ENCODE measurements around the gene MAP3K8. TPM values are rescaled to one million over a fixed set of nuclear protein-coding genes. Genes with fewer than 3 reads are reported as not detected.

MAP3K8 gene
- total and polyA plus RNA-seq, 4 donors, result 17.0 to 85.4 (median 69.1) TPM

- 35 to 44% methylated on average over 6 of the region's 6 CpGs for WGBS, 2 donors
Measured at GRCh38 chr10:30495687-30496086, 61.7 kb downstream of the MAP3K8 start.

GRCh38 chr10:30499816-30500215 lies 65.8 kb downstream of the MAP3K8 start:
- ATAC-seq (ENCODE audit: low FRiP score) (no peak), DNase-seq (no peak)
- Histone ChIP-seq H3K9me3 (ENCODE audit: control insufficient read depth, low read length) (no peaks in the 10 kb centered on the region), H3K27ac (ENCODE audit: low read depth in 1 of 2, low read length in 2 of 2) (no peak overlapping the region), H3K4me1 (ENCODE audit: control insufficient read depth in 1 of 2, insufficient read depth in 2 of 2, low read length in 2 of 2) (peaks cover 0 to 2% of the 10 kb centered on the region in 2 donors), H3K36me3 (ENCODE audit: control insufficient read depth in 1 of 2, insufficient read depth in 2 of 2, low read length in 1 of 2) (no peaks in the 10 kb centered on the region), H3K4me3 (ENCODE audit: low read length in 2 of 2) (no peak overlapping the region), H3K27me3 (ENCODE audit: control insufficient read depth in 1 of 2, insufficient read depth in 2 of 2, low read length in 1 of 2) (no peaks in the 10 kb centered on the region)
- intact Hi-C loops (cut with DNase I), result no loop called here
- WGBS, 2 donors, result 97 to 100% methylated on average over 1 of the region's 1 CpG

More at GRCh38 chr10:30495687-30496086, 61.7 kb downstream of the MAP3K8 start:
- ATAC-seq (ENCODE audit: low FRiP score) (no peak), DNase-seq (no peak)
- Histone ChIP-seq H3K27me3 (ENCODE audit: control insufficient read depth in 1 of 2, insufficient read depth in 2 of 2, low read length in 1 of 2) (no peaks in the 10 kb centered on the region), H3K27ac (ENCODE audit: low read depth in 1 of 2, low read length in 2 of 2) (no peak overlapping the region), H3K4me1 (ENCODE audit: control insufficient read depth in 1 of 2, insufficient read depth in 2 of 2, low read length in 2 of 2) (no peaks in the 10 kb centered on the region), H3K9me3 (ENCODE audit: control insufficient read depth, low read length) (no peaks in the 10 kb centered on the region), H3K4me3 (ENCODE audit: low read length in 2 of 2) (no peak overlapping the region), H3K36me3 (ENCODE audit: control insufficient read depth in 1 of 2, insufficient read depth in 2 of 2, low read length in 1 of 2) (no peaks in the 10 kb centered on the region)
- intact Hi-C loops (cut with DNase I), result no loop called here

GRCh38 chr10:30500534-30500933 lies 66.5 kb downstream of the MAP3K8 start:
- Histone ChIP-seq H3K4me1 (ENCODE audit: control insufficient read depth in 1 of 2, insufficient read depth in 2 of 2, low read length in 2 of 2) (peaks cover 0 to 2% of the 10 kb centered on the region in 2 donors), H3K36me3 (ENCODE audit: control insufficient read depth in 1 of 2, insufficient read depth in 2 of 2, low read length in 1 of 2) (no peaks in the 10 kb centered on the region), H3K27me3 (ENCODE audit: control insufficient read depth in 1 of 2, insufficient read depth in 2 of 2, low read length in 1 of 2) (no peaks in the 10 kb centered on the region), H3K4me3 (ENCODE audit: low read length in 2 of 2) (no peak overlapping the region), H3K9me3 (ENCODE audit: control insufficient read depth, low read length) (no peaks in the 10 kb centered on the region), H3K27ac (ENCODE audit: low read depth in 1 of 2, low read length in 2 of 2) (no peak overlapping the region)
- intact Hi-C loops (cut with DNase I), result no loop called here
- no peak for ATAC-seq (ENCODE audit: low FRiP score)
- 95 to 100% methylated on average over 2 of the region's 2 CpGs for whole genome bisulfite sequencing, 2 donors
- DNase-seq, result no peak

- Histone ChIP-seq H3K36me3 (ENCODE audit: control insufficient read depth in 1 of 2, insufficient read depth in 2 of 2, low read length in 1 of 2) (no peaks in the 10 kb centered on the region), H3K9me3 (ENCODE audit: control insufficient read depth, low read length) (no peaks in the 10 kb centered on the region), H3K27ac (ENCODE audit: low read depth in 1 of 2, low read length in 2 of 2) (no peak overlapping the region), H3K4me3 (ENCODE audit: low read length in 2 of 2) (no peak overlapping the region), H3K4me1 (ENCODE audit: control insufficient read depth in 1 of 2, insufficient read depth in 2 of 2, low read length in 2 of 2) (peaks cover 0 to 2% of the 10 kb centered on the region in 2 donors), H3K27me3 (ENCODE audit: control insufficient read depth in 1 of 2, insufficient read depth in 2 of 2, low read length in 1 of 2) (no peaks in the 10 kb centered on the region)
- no peak for ATAC-seq (ENCODE audit: low FRiP score)
- intact Hi-C loops (cut with DNase I), result no loop called here
- 67 to 79% methylated on average over 3 of the region's 3 CpGs for WGBS, 2 donors
- DNase-seq, result no peak
Measured at GRCh38 chr10:30500963-30501504, 67.0 kb downstream of the MAP3K8 start.

- intact Hi-C loops (cut with DNase I), result no loop called here
- H3K27ac ChIP-seq (ENCODE audit: low read depth in 1 of 2, low read length in 2 of 2), result no peak overlapping the region
- H3K4me3 ChIP-seq (ENCODE audit: low read length in 2 of 2), result no peak overlapping the region
- H3K27me3 ChIP-seq (ENCODE audit: control insufficient read depth in 1 of 2, insufficient read depth in 2 of 2, low read length in 1 of 2), result no peaks in the 10 kb centered on the region
- ATAC-seq (ENCODE audit: low FRiP score), result no peak
- 50 to 51% methylated on average over 11 of the region's 11 CpGs for WGBS, 2 donors
- peak in 1 of 2 donors; percentile 69 for DNase-seq
- peaks cover 0 to 2% of the 10 kb centered on the region in 2 donors for H3K4me1 ChIP-seq (ENCODE audit: control insufficient read depth in 1 of 2, insufficient read depth in 2 of 2, low read length in 2 of 2)
- H3K9me3 ChIP-seq (ENCODE audit: control insufficient read depth, low read length), result no peaks in the 10 kb centered on the region
- H3K36me3 ChIP-seq (ENCODE audit: control insufficient read depth in 1 of 2, insufficient read depth in 2 of 2, low read length in 1 of 2), result no peaks in the 10 kb centered on the region
Measured at GRCh38 chr10:30502266-30503060, 68.5 kb downstream of the MAP3K8 start.

- Histone ChIP-seq H3K4me3 (ENCODE audit: low read length in 2 of 2) (no peak overlapping the region), H3K4me1 (ENCODE audit: control insufficient read depth in 1 of 2, insufficient read depth in 2 of 2, low read length in 2 of 2) (peaks cover 0 to 2% of the 10 kb centered on the region in 2 donors), H3K9me3 (ENCODE audit: control insufficient read depth, low read length) (no peaks in the 10 kb centered on the region), H3K27ac (ENCODE audit: low read depth in 1 of 2, low read length in 2 of 2) (no peak overlapping the region), H3K27me3 (ENCODE audit: control insufficient read depth in 1 of 2, insufficient read depth in 2 of 2, low read length in 1 of 2) (no peaks in the 10 kb centered on the region), H3K36me3 (ENCODE audit: control insufficient read depth in 1 of 2, insufficient read depth in 2 of 2, low read length in 1 of 2) (no peaks in the 10 kb centered on the region)
- 92 to 93% methylated on average over 10 of the region's 10 CpGs for WGBS, 2 donors
- no peak for DNase-seq
- no peak for ATAC-seq (ENCODE audit: low FRiP score)
- intact Hi-C loops (cut with DNase I), result no loop called here
Measured at GRCh38 chr10:30503700-30504266, 69.8 kb downstream of the MAP3K8 start.

GRCh38 chr10:30505543-30506298 lies 71.7 kb downstream of the MAP3K8 start:
- Histone ChIP-seq H3K4me1 (ENCODE audit: control insufficient read depth in 1 of 2, insufficient read depth in 2 of 2, low read length in 2 of 2) (peaks cover under 1 to 2% of the 10 kb centered on the region in 2 donors), H3K27me3 (ENCODE audit: control insufficient read depth in 1 of 2, insufficient read depth in 2 of 2, low read length in 1 of 2) (no peaks in the 10 kb centered on the region), H3K9me3 (ENCODE audit: control insufficient read depth, low read length) (no peaks in the 10 kb centered on the region), H3K4me3 (ENCODE audit: low read length in 2 of 2) (no peak overlapping the region), H3K36me3 (ENCODE audit: control insufficient read depth in 1 of 2, insufficient read depth in 2 of 2, low read length in 1 of 2) (no peaks in the 10 kb centered on the region), H3K27ac (ENCODE audit: low read depth in 1 of 2, low read length in 2 of 2) (no peak overlapping the region)
- ATAC-seq (ENCODE audit: low FRiP score), result no peak
- DNase-seq, result no peak
- WGBS, 2 donors, result 92 to 94% methylated on average over 8 of the region's 8 CpGs
- intact Hi-C loops (cut with DNase I), result no loop called here

GRCh38 chr10:30509508-30509907 lies 75.5 kb downstream of the MAP3K8 start:
- Histone ChIP-seq H3K9me3 (ENCODE audit: control insufficient read depth, low read length) (no peaks in the 10 kb centered on the region), H3K4me1 (ENCODE audit: control insufficient read depth in 1 of 2, insufficient read depth in 2 of 2, low read length in 2 of 2) (peaks cover 4 to 5% of the 10 kb centered on the region in 2 donors), H3K27ac (ENCODE audit: low read depth in 1 of 2, low read length in 2 of 2) (no peak overlapping the region), H3K36me3 (ENCODE audit: control insufficient read depth in 1 of 2, insufficient read depth in 2 of 2, low read length in 1 of 2) (no peaks in the 10 kb centered on the region), H3K4me3 (ENCODE audit: low read length in 2 of 2) (no peak overlapping the region), H3K27me3 (ENCODE audit: control insufficient read depth in 1 of 2, insufficient read depth in 2 of 2, low read length in 1 of 2) (no peaks in the 10 kb centered on the region)
- 85 to 91% methylated on average over 3 of the region's 3 CpGs for WGBS, 2 donors
- DNase-seq, result no peak
- intact Hi-C loops (cut with DNase I), result no loop called here
- no peak for ATAC-seq (ENCODE audit: low FRiP score)

Data from aorta (tissue), 5 donors.